Measurements from ENCODE around the gene C10orf71.

The C10orf71 gene

GRCh38 chr10:49360271-49361177 lies 61.6 kb downstream of the C10orf71 start:
- no peak for DNase-seq (ENCODE audit: low spot score)

GRCh38 chr10:49361178-49361554 lies 62.2 kb downstream of the C10orf71 start:
- no peak for DNase-seq (ENCODE audit: low spot score)

GRCh38 chr10:49361735-49362568 lies 63.0 kb downstream of the C10orf71 start:
- no peak for DNase-seq (ENCODE audit: low spot score)

- DNase-seq (ENCODE audit: low spot score) = no peak
These were observed 63.8 kb downstream of the C10orf71 start for GRCh38 chr10:49362596-49363260.

GRCh38 chr10:49363309-49364031 lies 64.5 kb downstream of the C10orf71 start:
- DNase-seq (ENCODE audit: low spot score) = no peak

GRCh38 chr10:49364051-49364450 lies 65.1 kb downstream of the C10orf71 start:
- DNase-seq (ENCODE audit: low spot score) = no peak

GRCh38 chr10:49364747-49365146 lies 65.8 kb downstream of the C10orf71 start:
- no peak for DNase-seq (ENCODE audit: low spot score)

GRCh38 chr10:49365275-49365674 lies 66.3 kb downstream of the C10orf71 start:
- no peak for DNase-seq (ENCODE audit: low spot score)

- DNase-seq (ENCODE audit: low spot score) = no peak
These were observed 66.9 kb downstream of the C10orf71 start for GRCh38 chr10:49365675-49366415.

GRCh38 chr10:49366460-49366859 lies 67.5 kb downstream of the C10orf71 start:
- no peak for DNase-seq (ENCODE audit: low spot score)

- no peak for DNase-seq (ENCODE audit: low spot score)
These were observed 68.6 kb downstream of the C10orf71 start for GRCh38 chr10:49367600-49367999.

GRCh38 chr10:49368256-49368655 lies 69.3 kb downstream of the C10orf71 start:
- no peak for DNase-seq (ENCODE audit: low spot score)

GRCh38 chr10:49369216-49370162 lies 70.5 kb downstream of the C10orf71 start:
- no peak for DNase-seq (ENCODE audit: low spot score)

- DNase-seq (ENCODE audit: low spot score) = no peak
These were observed 71.5 kb downstream of the C10orf71 start for GRCh38 chr10:49370326-49371100.

GRCh38 chr10:49371967-49372366 lies 73.0 kb downstream of the C10orf71 start:
- DNase-seq (ENCODE audit: low spot score) = no peak

- DNase-seq (ENCODE audit: low spot score) = no peak
These were observed 74.4 kb downstream of the C10orf71 start for GRCh38 chr10:49373361-49373760.

GRCh38 chr10:49374740-49375139 lies 75.8 kb downstream of the C10orf71 start:
- DNase-seq (ENCODE audit: low spot score) = no peak

- DNase-seq (ENCODE audit: low spot score) = no peak
These were observed 76.6 kb downstream of the C10orf71 start for GRCh38 chr10:49375611-49376010.
